ENCODE results near the gene RAB4A.

The RAB4A gene

GRCh38 chr1:229303855-229304254 is 32.9 kb downstream of the RAB4A start:
- TF ChIP-seq CTCF (IDR thresholded peaks at IDR 0.05; ENCODE audit: low read depth, low read length, missing control alignments): no peak

GRCh38 chr1:229305392-229305791 is 34.5 kb downstream of the RAB4A start:
- DNase-seq (ENCODE audit: low read depth): no peak
- no peak overlapping the region for H3K4me3 ChIP-seq (ENCODE audit: low read depth, low read length)
- TF ChIP-seq CTCF (IDR thresholded peaks at IDR 0.05; ENCODE audit: low read depth, low read length, missing control alignments): no peak

More at GRCh38 chr1:229303855-229304254, 32.9 kb downstream of the RAB4A start:
- no peak for DNase-seq (ENCODE audit: low read depth)
- H3K4me3 ChIP-seq (ENCODE audit: low read depth, low read length): no peak overlapping the region

- TF ChIP-seq CTCF (IDR thresholded peaks at IDR 0.05; ENCODE audit: low read depth, low read length, missing control alignments): no peak
- no peak overlapping the region for H3K4me3 ChIP-seq (ENCODE audit: low read depth, low read length)
- no peak for DNase-seq (ENCODE audit: low read depth)
Observed at GRCh38 chr1:229309074-229309473, 38.2 kb downstream of the RAB4A start.

GRCh38 chr1:229309684-229310083 is 38.8 kb downstream of the RAB4A start:
- no peak overlapping the region for H3K4me3 ChIP-seq (ENCODE audit: low read depth, low read length)
- no peak for DNase-seq (ENCODE audit: low read depth)
- TF ChIP-seq CTCF (IDR thresholded peaks at IDR 0.05; ENCODE audit: low read depth, low read length, missing control alignments): no peak

- no peak overlapping the region for H3K4me3 ChIP-seq (ENCODE audit: low read depth, low read length)
- DNase-seq (ENCODE audit: low read depth): no peak
- no peak for TF ChIP-seq CTCF (IDR thresholded peaks at IDR 0.05; ENCODE audit: low read depth, low read length, missing control alignments)
Observed at GRCh38 chr1:229310833-229311232, 39.9 kb downstream of the RAB4A start.

- no peak for DNase-seq (ENCODE audit: low read depth)
- H3K4me3 ChIP-seq (ENCODE audit: low read depth, low read length): no peak overlapping the region
- TF ChIP-seq CTCF (IDR thresholded peaks at IDR 0.05; ENCODE audit: low read depth, low read length, missing control alignments): no peak
Observed at GRCh38 chr1:229316166-229316565, 45.3 kb downstream of the RAB4A start.

- no peak overlapping the region for H3K4me3 ChIP-seq (ENCODE audit: low read depth, low read length)
- DNase-seq (ENCODE audit: low read depth): no peak
- TF ChIP-seq CTCF (IDR thresholded peaks at IDR 0.05; ENCODE audit: low read depth, low read length, missing control alignments): no peak
Observed at GRCh38 chr1:229318056-229318455, 47.1 kb downstream of the RAB4A start.

Measured in GM12864 (cell line).